ENCODE data around the gene FAM20C.

GRCh38 chr7:304574-305409 is 112.4 kb downstream of the FAM20C start:
- TF ChIP-seq CTCF (IDR thresholded peaks at IDR 0.05) (no peak), POLR2A (IDR thresholded peaks at IDR 0.05; ENCODE audit: low read depth) (no peak), POLR2AphosphoS5 (IDR thresholded peaks at IDR 0.05) (no peak)
